Heart left ventricle (tissue), 13 donors: ENCODE measurements around the gene CYP26A1.

Experiments
- CTCF ChIP-seq, 12 donors: fragments of 200-600 bp; sonication (generic) in 4 of 12; IDR thresholded peaks; one replicate each; pipeline versions ENCODE4 v1.5.0 to v1.8.0; 2018 to 2022; ENCODE audit warnings: antibody characterized with exemption in 12 of 12, mild to moderate bottlenecking in 5 of 12
- POLR2A ChIP-seq, 2 donors: fragments of 450-650 bp; IDR thresholded peaks; one replicate each; pipeline ENCODE4 v1.6.1; 2017; ENCODE audit warnings: antibody characterized with exemption in 2 of 2, mild to moderate bottlenecking in 2 of 2, moderate library complexity in 2 of 2
- donor health status: ischemic (EF 13 %, LVEDD 7.1; RV severe dilation, severe dysfunction).
- donor health status: DM: no; HTN: yes; CAD: no.
- donor health status: DM: no; HTN: no; CAD: no.
- donor health status: ischemic (EF 25% LVEDD 6.9; RV normal size, moderate dysfunction).
- donor health status: ischemic (EF 25% LVEDD 5.7; RV mildly dilated, moderate dysfunction).
- donor health status: ischemic (EF 35%, LVEDD 5.7; RV mildly dilated, moderate dysfunction).
- donor health status: nonischemic (EF 11% LVEDD 7.7; RV severe dilation, severe dysfunction).
- donor health status: DM: yes; HTN: yes; CAD: no.
- donor health status: PGD.
- donor health status: ischemic (EF 29% LVEDD 5.4; RV normal size, mild dysfunction).
- donor health status: nonischemic (EF 23%, LVEDD 6.1; RV moderate dilation, normal function).

GRCh38 chr10:93075369-93076221 is 1.9 kb downstream of the CYP26A1 start:
- TF ChIP-seq CTCF (IDR thresholded peaks at IDR 0.05) = no peak
- TF ChIP-seq POLR2A (IDR thresholded peaks at IDR 0.05) = no peak
